Measurements from ENCODE around the gene RHBDD2.

Gene RHBDD2

DNA sequence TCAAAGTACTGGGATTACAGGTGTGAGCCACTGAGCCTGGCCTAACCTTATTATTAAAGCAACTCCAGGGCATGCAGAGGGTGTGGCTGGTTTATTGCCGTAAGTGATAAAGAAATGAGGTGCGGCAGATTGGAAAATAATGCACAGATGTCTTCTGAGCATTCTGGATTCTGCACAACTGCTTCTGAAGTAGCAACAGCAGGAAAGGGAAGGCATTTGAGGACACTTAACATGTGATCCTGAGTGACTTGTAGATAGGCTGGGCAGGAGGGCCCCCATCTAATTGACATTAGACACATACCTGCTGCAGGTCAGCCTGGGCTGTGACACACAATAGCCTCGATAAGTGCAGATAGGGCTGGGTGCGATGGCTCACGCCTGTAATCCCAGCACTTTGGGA lies 5.6 kb downstream of the RHBDD2 start:
- H3K4me3 ChIP-seq (replicated peaks; ENCODE audit: low read depth, low read length), result no peak overlapping the region
- no peak for DNase-seq (ENCODE audit: extremely low read depth, insufficient read length)
- H3K27me3 ChIP-seq (replicated peaks; ENCODE audit: control insufficient read depth, insufficient read depth, low read length), result no peaks in the 10 kb centered on the region
- no peak for TF ChIP-seq CTCF (IDR thresholded peaks at IDR 0.05; ENCODE audit: insufficient read depth, low read length, poor library complexity, severe bottlenecking)
- peaks cover 34% of the 10 kb centered on the region for H3K36me3 ChIP-seq (ENCODE audit: control insufficient read depth, insufficient read depth, low read length)

DNA sequence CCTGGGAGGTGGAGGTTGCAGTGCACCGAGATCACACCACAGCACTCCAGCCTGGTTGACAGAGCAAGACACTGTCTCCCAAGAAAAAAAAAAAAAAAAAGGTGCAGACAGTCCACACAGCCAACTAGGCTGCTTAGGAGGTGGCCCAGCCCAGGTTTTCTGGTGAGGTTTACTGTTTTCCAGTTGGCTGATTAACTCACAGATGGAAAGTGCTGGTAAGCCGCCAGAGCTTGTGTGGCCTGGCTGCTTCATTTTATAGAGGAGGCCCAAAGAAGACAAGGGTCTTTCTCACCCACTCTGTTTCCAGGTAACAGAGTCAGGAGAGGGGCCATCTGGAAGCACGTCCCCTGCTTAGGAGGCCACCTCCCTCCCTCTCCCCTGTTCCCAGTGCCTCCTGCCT lies 6.2 kb downstream of the RHBDD2 start:
- H3K27me3 ChIP-seq (replicated peaks; ENCODE audit: control insufficient read depth, insufficient read depth, low read length), result no peaks in the 10 kb centered on the region
- no peak for DNase-seq (ENCODE audit: extremely low read depth, insufficient read length)
- H3K36me3 ChIP-seq (ENCODE audit: control insufficient read depth, insufficient read depth, low read length), result peaks cover 34% of the 10 kb centered on the region
- no peak overlapping the region for H3K4me3 ChIP-seq (replicated peaks; ENCODE audit: low read depth, low read length)
- no peak for TF ChIP-seq CTCF (IDR thresholded peaks at IDR 0.05; ENCODE audit: insufficient read depth, low read length, poor library complexity, severe bottlenecking)

DNA sequence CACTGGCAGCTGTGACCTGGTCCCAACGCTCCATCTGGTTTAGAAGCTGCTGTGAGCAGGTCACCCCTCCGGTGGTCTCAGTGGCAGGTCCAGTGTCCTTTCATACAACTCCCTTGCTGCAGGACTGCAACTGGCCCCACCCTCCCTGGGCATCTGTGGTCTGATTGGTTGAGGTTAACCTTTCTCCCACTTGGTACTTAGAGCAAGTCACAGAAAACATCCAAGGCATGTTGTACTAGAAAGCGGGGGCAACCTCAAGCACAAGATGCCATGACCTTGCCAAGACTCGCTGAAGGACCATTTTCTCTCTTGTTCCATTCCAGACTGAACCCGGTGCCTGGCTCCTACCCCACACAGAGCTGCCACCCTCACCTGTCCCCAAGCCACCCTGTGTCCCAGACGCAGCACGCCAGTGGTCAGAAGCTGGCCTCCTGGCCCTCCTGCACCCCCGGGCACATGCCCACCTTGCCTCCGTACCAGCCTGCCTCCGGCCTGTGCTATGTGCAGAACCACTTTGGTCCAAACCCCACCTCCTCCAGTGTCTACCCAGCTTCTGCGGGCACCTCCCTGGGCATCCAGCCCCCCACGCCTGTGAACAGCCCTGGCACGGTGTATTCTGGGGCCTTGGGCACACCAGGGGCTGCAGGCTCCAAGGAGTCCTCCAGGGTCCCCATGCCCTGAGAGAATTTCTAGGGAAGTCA lies 9.0 kb downstream of the RHBDD2 start:
- Histone ChIP-seq H3K36me3 (ENCODE audit: control insufficient read depth, insufficient read depth, low read length) (peaks cover 25% of the 10 kb centered on the region), H3K4me3 (replicated peaks; ENCODE audit: low read depth, low read length) (no peak overlapping the region), H3K27me3 (replicated peaks; ENCODE audit: control insufficient read depth, insufficient read depth, low read length) (no peaks in the 10 kb centered on the region)
- DNase-seq (ENCODE audit: extremely low read depth, insufficient read length), result no peak
- no peak for TF ChIP-seq CTCF (IDR thresholded peaks at IDR 0.05; ENCODE audit: insufficient read depth, low read length, poor library complexity, severe bottlenecking)

DNA sequence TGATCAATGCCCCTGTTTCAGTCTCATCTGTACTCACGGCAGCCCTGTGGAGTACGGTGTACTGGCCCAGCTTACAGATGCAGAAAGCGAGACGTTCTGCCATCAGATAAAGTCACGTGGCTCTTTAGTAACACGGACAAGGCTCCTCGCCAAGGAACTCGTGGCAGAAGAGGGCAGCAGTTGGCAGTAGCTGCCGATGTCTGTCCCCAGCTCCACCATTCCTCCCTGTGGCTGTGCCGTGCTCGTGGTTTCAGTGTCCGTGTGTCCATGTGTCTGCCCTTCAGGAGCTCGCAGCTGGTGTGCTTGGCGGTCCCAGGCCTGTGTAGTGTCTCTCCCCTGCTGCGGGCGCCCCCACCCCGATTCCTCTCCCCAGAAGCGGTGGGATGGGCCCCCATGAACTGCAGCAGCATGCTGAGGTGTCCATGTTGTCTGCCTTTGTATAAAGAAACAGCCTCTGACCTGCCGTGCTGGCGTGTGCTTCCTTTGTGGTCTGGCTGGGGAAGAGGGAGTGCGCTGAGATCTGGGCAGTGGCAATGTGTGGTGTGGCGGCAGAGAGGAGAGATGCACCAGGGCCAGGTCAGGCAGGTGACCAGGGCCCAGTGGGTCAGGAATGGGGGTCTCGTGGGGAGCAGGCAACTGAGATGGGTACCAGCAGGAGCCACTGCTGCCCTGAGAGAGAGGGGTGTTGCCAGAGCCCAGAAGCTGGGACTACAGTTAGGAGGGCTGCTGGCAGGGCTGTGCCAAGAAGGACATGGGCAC lies 9.8 kb downstream of the RHBDD2 start:
- TF ChIP-seq CTCF (IDR thresholded peaks at IDR 0.05; ENCODE audit: insufficient read depth, low read length, poor library complexity, severe bottlenecking), result no peak
- Histone ChIP-seq H3K27me3 (replicated peaks; ENCODE audit: control insufficient read depth, insufficient read depth, low read length) (no peaks in the 10 kb centered on the region), H3K4me3 (replicated peaks; ENCODE audit: low read depth, low read length) (no peak overlapping the region), H3K36me3 (ENCODE audit: control insufficient read depth, insufficient read depth, low read length) (peaks cover 23% of the 10 kb centered on the region)
- DNase-seq (ENCODE audit: extremely low read depth, insufficient read length), result no peak

DNA sequence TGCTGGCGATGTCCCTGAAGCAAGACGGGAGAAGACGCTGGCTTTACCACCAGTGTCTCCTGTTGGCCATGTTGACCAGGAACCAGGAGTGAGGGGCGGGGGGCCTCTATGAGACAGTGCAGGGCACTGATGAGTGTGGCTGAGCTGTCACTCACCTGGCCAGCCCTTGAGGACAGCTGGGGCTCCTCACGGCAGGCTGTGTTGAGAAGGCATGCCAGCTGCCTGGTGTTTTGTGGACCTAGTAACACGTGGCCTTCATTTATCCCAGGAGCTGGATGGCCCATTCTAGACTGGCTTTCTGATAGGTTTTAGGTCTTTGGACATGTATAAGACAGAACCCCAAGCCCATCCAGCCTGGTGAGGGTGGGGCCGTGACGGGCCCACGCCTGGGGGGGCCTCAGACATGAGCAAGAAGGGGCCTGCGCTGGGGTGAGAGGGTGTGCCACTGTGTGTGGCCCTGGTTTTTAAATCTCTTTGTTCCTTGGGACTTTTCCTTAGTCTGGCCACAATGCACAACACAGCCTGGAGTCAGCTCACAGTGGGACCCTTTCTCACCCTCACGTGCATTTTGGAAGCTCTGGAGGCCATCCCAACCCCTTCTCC lies 10.5 kb downstream of the RHBDD2 start:
- H3K4me3 ChIP-seq (replicated peaks; ENCODE audit: low read depth, low read length), result no peak overlapping the region
- no peaks in the 10 kb centered on the region for H3K27me3 ChIP-seq (replicated peaks; ENCODE audit: control insufficient read depth, insufficient read depth, low read length)
- no peak for DNase-seq (ENCODE audit: extremely low read depth, insufficient read length)
- no peak for TF ChIP-seq CTCF (IDR thresholded peaks at IDR 0.05; ENCODE audit: insufficient read depth, low read length, poor library complexity, severe bottlenecking)
- H3K36me3 ChIP-seq (ENCODE audit: control insufficient read depth, insufficient read depth, low read length), result peaks cover 23% of the 10 kb centered on the region
